Activated CD4-positive, alpha-beta T cell treated with anti-CD3 and anti-CD28 coated beads, Interleukin-2, amount 10 ng/mL, durations not matched to agents 7 days and 5 days (primary cell): ENCODE results near the gene ABI2. TPM values are rescaled to one million over a fixed set of nuclear protein-coding genes. Genes with fewer than 3 reads are reported as not detected.
"Not testable (repeated sequence)": the region's sequence is repeated elsewhere in the genome, so short reads cannot be mapped to it uniquely, and the experiment has no call there.

ENCODE experiments used
- CTCF ChIA-PET: fragments of 350-600 bp; sonication (Branson Sonifier 250); formaldehyde crosslinking; loops from one replicate; lab custom pipeline; 2021; ENCODE audit warnings: antibody characterized with exemption; lab: Charles Lee
- POLR2A ChIA-PET: fragments of 350-600 bp; sonication (Branson Sonifier 250); formaldehyde crosslinking; loops from one replicate; lab custom pipeline; 2021; ENCODE audit warnings: antibody characterized with exemption; lab: Charles Lee
- DNase-seq: peaks from one replicate; pipeline ENCODE4 v3.0.0-alpha.2; 2020
- H3K27ac Mint-ChIP-seq: one replicate; pipeline ENCODE4 v1.8.0; 2021; ENCODE audit warnings: mild to moderate bottlenecking, moderate library complexity, mixed read lengths
- H3K27me3 Mint-ChIP-seq: one replicate; pipeline ENCODE4 v1.8.0; 2021; ENCODE audit warnings: mixed read lengths
- H3K36me3 Mint-ChIP-seq: one replicate; pipeline ENCODE4 v1.8.0; 2021; ENCODE audit warnings: low read depth, mixed read lengths
- H3K4me1 Mint-ChIP-seq: one replicate; pipeline ENCODE4 v1.8.0; 2021; ENCODE audit warnings: mixed read lengths
- H3K4me3 Mint-ChIP-seq: one replicate; pipeline ENCODE4 v1.8.0; 2021; ENCODE audit warnings: mild to moderate bottlenecking, moderate library complexity, mixed read lengths
- H3K9me3 Mint-ChIP-seq: one replicate; pipeline ENCODE4 v1.8.0; 2021; ENCODE audit warnings: mixed read lengths
- total RNA-seq, 2 experiments: library from RNA; stranded (reverse); gene quantifications; one replicate each; pipeline ENCODE4 v1.2.3, GENCODE V29; 2021

Gene ABI2
- total RNA-seq, 2 experiments from 2014 or later, result 19.1 to 24.2 TPM

- CTCF ChIA-PET, result no interaction called here
- POLR2A ChIA-PET, result no interaction called here
- H3K27ac Mint-ChIP-seq, result no peak overlapping the region
- no peaks in the 10 kb centered on the region for H3K9me3 Mint-ChIP-seq
- peaks cover 2% of the 10 kb centered on the region for H3K36me3 Mint-ChIP-seq
- DNase-seq, result no peak
- no peaks in the 10 kb centered on the region for H3K4me1 Mint-ChIP-seq
- H3K4me3 Mint-ChIP-seq, result no peak overlapping the region
- no peaks in the 10 kb centered on the region for H3K27me3 Mint-ChIP-seq
Measured at GRCh38 chr2:203366639-203367466, 38.7 kb downstream of the ABI2 start.

GRCh38 chr2:203372706-203373105 is 44.5 kb downstream of the ABI2 start:
- CTCF ChIA-PET, DNase-seq, H3K4me3 Mint-ChIP-seq, POLR2A ChIA-PET, H3K36me3 Mint-ChIP-seq, H3K4me1 Mint-ChIP-seq, H3K27me3 Mint-ChIP-seq, H3K27ac Mint-ChIP-seq, H3K9me3 Mint-ChIP-seq: not testable (repeated sequence)

- H3K27ac Mint-ChIP-seq, result no peak overlapping the region
- no peaks in the 10 kb centered on the region for H3K9me3 Mint-ChIP-seq
- ChIA-PET POLR2A (no interaction called here), CTCF (interaction anchor here (0.5 kb wide), 1 partner anchor 200 kb away, joined by 3 read pairs; no protein-coding TSS in a partner anchor)
- H3K4me3 Mint-ChIP-seq, result no peak overlapping the region
- H3K36me3 Mint-ChIP-seq, result no peaks in the 10 kb centered on the region
- H3K27me3 Mint-ChIP-seq, result no peaks in the 10 kb centered on the region
- DNase-seq, result no peak
- no peaks in the 10 kb centered on the region for H3K4me1 Mint-ChIP-seq
Measured at GRCh38 chr2:203376173-203376572, 48.0 kb downstream of the ABI2 start.

GRCh38 chr2:203379156-203379555 is 51.0 kb downstream of the ABI2 start:
- DNase-seq, result no peak
- Mint-ChIP-seq H3K4me1 (no peaks in the 10 kb centered on the region), H3K36me3 (no peaks in the 10 kb centered on the region), H3K27me3 (no peaks in the 10 kb centered on the region), H3K4me3 (no peak overlapping the region), H3K9me3 (no peaks in the 10 kb centered on the region), H3K27ac (no peak overlapping the region)
- POLR2A ChIA-PET, result no interaction called here
- CTCF ChIA-PET, result no interaction called here

- Mint-ChIP-seq H3K4me1 (no peaks in the 10 kb centered on the region), H3K36me3 (no peaks in the 10 kb centered on the region), H3K9me3 (no peaks in the 10 kb centered on the region), H3K27ac (no peak overlapping the region), H3K4me3 (no peak overlapping the region), H3K27me3 (no peaks in the 10 kb centered on the region)
- ChIA-PET POLR2A (no interaction called here), CTCF (no interaction called here)
- no peak for DNase-seq
Measured at GRCh38 chr2:203383038-203383437, 54.8 kb downstream of the ABI2 start.

- H3K27me3 Mint-ChIP-seq, POLR2A ChIA-PET, CTCF ChIA-PET, DNase-seq, H3K27ac Mint-ChIP-seq, H3K36me3 Mint-ChIP-seq, H3K9me3 Mint-ChIP-seq, H3K4me3 Mint-ChIP-seq, H3K4me1 Mint-ChIP-seq: not testable (repeated sequence)
Measured at GRCh38 chr2:203388153-203388552, 60.0 kb downstream of the ABI2 start.

GRCh38 chr2:203394519-203395227 is 66.5 kb downstream of the ABI2 start:
- no peak for DNase-seq
- Mint-ChIP-seq H3K27ac (no peak overlapping the region), H3K4me1 (peaks cover 9% of the 10 kb centered on the region), H3K36me3 (peaks cover 16% of the 10 kb centered on the region), H3K27me3 (no peaks in the 10 kb centered on the region), H3K9me3 (peaks cover 7% of the 10 kb centered on the region), H3K4me3 (no peak overlapping the region)
- ChIA-PET POLR2A (no interaction called here), CTCF (interaction anchor here (0.6 to 1.4 kb wide), 2 partner anchors 24 to 58 kb away, joined by 3 read pairs; no protein-coding TSS in a partner anchor)

- CTCF ChIA-PET, result interaction anchor here (0.7 to 1.4 kb wide), 2 partner anchors 12 to 25 kb away, joined by 3 to 4 read pairs; no protein-coding TSS in a partner anchor
- POLR2A ChIA-PET, result no interaction called here
- Mint-ChIP-seq H3K36me3 (peaks cover 16% of the 10 kb centered on the region), H3K9me3 (peaks cover 7% of the 10 kb centered on the region), H3K4me3 (no peak overlapping the region), H3K27ac (no peak overlapping the region), H3K4me1 (peaks cover 9% of the 10 kb centered on the region), H3K27me3 (no peaks in the 10 kb centered on the region)
- DNase-seq, result no peak
Measured at GRCh38 chr2:203395858-203396257, 67.7 kb downstream of the ABI2 start.

- no peak for DNase-seq
- POLR2A ChIA-PET, result no interaction called here
- no peak overlapping the region for H3K4me3 Mint-ChIP-seq
- H3K9me3 Mint-ChIP-seq, result peaks cover 7% of the 10 kb centered on the region
- peaks cover 12% of the 10 kb centered on the region for H3K4me1 Mint-ChIP-seq
- CTCF ChIA-PET, result no interaction called here
- no peaks in the 10 kb centered on the region for H3K27me3 Mint-ChIP-seq
- no peak overlapping the region for H3K27ac Mint-ChIP-seq
- peaks cover 19% of the 10 kb centered on the region for H3K36me3 Mint-ChIP-seq
Measured at GRCh38 chr2:203396667-203397066, 68.5 kb downstream of the ABI2 start.

GRCh38 chr2:203399031-203399430 is 70.8 kb downstream of the ABI2 start:
- ChIA-PET POLR2A (no interaction called here), CTCF (no interaction called here)
- Mint-ChIP-seq H3K9me3 (peaks cover 7% of the 10 kb centered on the region), H3K27me3 (no peaks in the 10 kb centered on the region), H3K4me3 (no peak overlapping the region), H3K36me3 (peaks cover 15% of the 10 kb centered on the region), H3K4me1 (peaks cover 3% of the 10 kb centered on the region), H3K27ac (no peak overlapping the region)
- DNase-seq, result no peak

GRCh38 chr2:203400805-203401585 is 72.8 kb downstream of the ABI2 start:
- Mint-ChIP-seq H3K4me3 (no peak overlapping the region), H3K36me3 (peaks cover 15% of the 10 kb centered on the region), H3K9me3 (peaks cover 7% of the 10 kb centered on the region), H3K27ac (no peak overlapping the region), H3K4me1 (peaks cover 3% of the 10 kb centered on the region), H3K27me3 (no peaks in the 10 kb centered on the region)
- ChIA-PET CTCF (interaction anchor here (0.6 to 1.9 kb wide), 2 partner anchors 9 to 235 kb away, joined by 3 to 4 read pairs; no protein-coding TSS in a partner anchor), POLR2A (no interaction called here)
- no peak for DNase-seq

GRCh38 chr2:203404996-203405395 is 76.8 kb downstream of the ABI2 start:
- H3K4me3 Mint-ChIP-seq, result no peak overlapping the region
- ChIA-PET POLR2A (no interaction called here), CTCF (interaction anchor here (0.6 to 1.7 kb wide), 2 partner anchors 10 to 45 kb away, joined by 3 read pairs; no protein-coding TSS in a partner anchor)
- peaks cover 3% of the 10 kb centered on the region for H3K4me1 Mint-ChIP-seq
- H3K27me3 Mint-ChIP-seq, result no peaks in the 10 kb centered on the region
- H3K27ac Mint-ChIP-seq, result no peak overlapping the region
- DNase-seq, result no peak
- H3K9me3 Mint-ChIP-seq, result no peaks in the 10 kb centered on the region
- H3K36me3 Mint-ChIP-seq, result peaks cover 10% of the 10 kb centered on the region
